Vagina (tissue), 2 donors: Measurements from ENCODE around the gene ZNF440. TPM values are rescaled to one million over a fixed set of nuclear protein-coding genes. Genes with fewer than 3 reads are reported as not detected.
"Not testable (repeated sequence)": the region's sequence is repeated elsewhere in the genome, so short reads cannot be mapped to it uniquely, and the experiment has no call there.

Experiments
- DNase-seq, 2 donors: peaks; one replicate each; pipeline ENCODE4 v3.0.0-alpha.2; 2017; ENCODE audit errors: extremely low spot score in 2 of 2
- H3K27ac ChIP-seq: fragments of 200-600 bp; sonication (generic); one replicate; pipeline ENCODE4 v1.5.1; 2019
- H3K27me3 ChIP-seq: fragments of 200-600 bp; sonication (generic); one replicate; pipeline ENCODE4 v1.5.1; 2019
- H3K36me3 ChIP-seq, 2 donors: fragments of 200-600 bp; sonication (generic); one replicate each; pipeline ENCODE4 v1.5.1; 2017 to 2019
- H3K4me1 ChIP-seq: fragments of 200-600 bp; sonication (generic); one replicate; pipeline ENCODE4 v1.5.1; 2019
- H3K4me3 ChIP-seq, 2 donors: fragments of 200-600 bp; sonication (generic); 1 replicate in 1 of 2; 2 replicates in 1 of 2; pipeline ENCODE4 v1.5.1; 2016 to 2019
- H3K9me3 ChIP-seq: fragments of 200-600 bp; sonication (generic); one replicate; pipeline ENCODE4 v1.5.1; 2019
- POLR2A ChIP-seq, 2 donors: fragments of 450-650 bp; IDR thresholded peaks; one replicate each; pipeline ENCODE4 v1.6.1; 2017; ENCODE audit warnings: antibody characterized with exemption in 2 of 2, mild to moderate bottlenecking in 2 of 2, moderate library complexity in 2 of 2
- POLR2AphosphoS5 ChIP-seq, 2 donors: sonication (generic); formaldehyde crosslinking; IDR thresholded peaks; one replicate each; pipeline ENCODE4 v1.9.0; 2017; ENCODE audit warnings: antibody characterized with exemption in 2 of 2, mild to moderate bottlenecking in 2 of 2, low read depth in 1 of 2; ENCODE audit not compliant: insufficient read depth in 1 of 2
- intact Hi-C: fragments of 100-400 bp; cut with DNase I; formaldehyde crosslinking; loops from one replicate; pipeline ENCODE4 v1.15.1; 2023
- total RNA-seq: library from RNA; depleted of rRNA; stranded (reverse); fragments of >200 nt; gene quantifications from one replicate; pipeline ENCODE4 v1.2.3, GENCODE V29; 2016
- TF ChIP-seq, protein P1 (sequence below), 3 experiments: fragments of 450-650 bp in 2 of 3; fragments of 200-600 bp in 1 of 3; sonication (generic) in 1 of 3; IDR thresholded peaks; one replicate each; pipeline ENCODE4 v1.5.1; 2017 to 2019; ENCODE audit warnings: antibody characterized with exemption in 3 of 3, mild to moderate bottlenecking in 2 of 3, moderate library complexity in 2 of 3

ZNF440 gene
- total RNA-seq, 1 donor from 2014 or later, result 21.4 TPM

DNA sequence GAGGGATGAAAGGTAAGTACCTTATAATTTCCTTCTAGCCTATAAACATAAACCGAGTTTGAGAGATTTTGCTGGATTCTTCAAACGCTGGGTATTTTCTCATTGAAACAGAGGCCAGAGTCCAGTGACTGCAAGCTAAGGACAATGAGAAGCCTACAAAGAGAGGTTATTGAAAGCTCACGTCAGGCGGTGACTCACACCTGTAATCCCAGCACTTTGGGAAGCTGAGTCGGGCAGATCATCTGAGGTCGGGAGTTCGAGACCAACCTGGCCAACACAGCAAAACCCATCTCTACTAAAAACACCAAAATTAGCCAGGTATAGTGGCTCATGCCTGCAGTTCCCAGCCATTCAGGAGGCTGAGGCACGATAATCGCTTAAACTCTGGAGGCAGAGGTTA, 58.6 kb downstream of the ZNF440 start:
- no peak overlapping the region for H3K27ac ChIP-seq
- intact Hi-C loops, result no loop called here
- TF ChIP-seq POLR2AphosphoS5 (IDR thresholded peaks at IDR 0.05; ENCODE audit: insufficient read depth in 1 of 2, low read depth in 1 of 2) (no peak), POLR2A (IDR thresholded peaks at IDR 0.05) (no peak)
- TF ChIP-seq, protein P1, sequence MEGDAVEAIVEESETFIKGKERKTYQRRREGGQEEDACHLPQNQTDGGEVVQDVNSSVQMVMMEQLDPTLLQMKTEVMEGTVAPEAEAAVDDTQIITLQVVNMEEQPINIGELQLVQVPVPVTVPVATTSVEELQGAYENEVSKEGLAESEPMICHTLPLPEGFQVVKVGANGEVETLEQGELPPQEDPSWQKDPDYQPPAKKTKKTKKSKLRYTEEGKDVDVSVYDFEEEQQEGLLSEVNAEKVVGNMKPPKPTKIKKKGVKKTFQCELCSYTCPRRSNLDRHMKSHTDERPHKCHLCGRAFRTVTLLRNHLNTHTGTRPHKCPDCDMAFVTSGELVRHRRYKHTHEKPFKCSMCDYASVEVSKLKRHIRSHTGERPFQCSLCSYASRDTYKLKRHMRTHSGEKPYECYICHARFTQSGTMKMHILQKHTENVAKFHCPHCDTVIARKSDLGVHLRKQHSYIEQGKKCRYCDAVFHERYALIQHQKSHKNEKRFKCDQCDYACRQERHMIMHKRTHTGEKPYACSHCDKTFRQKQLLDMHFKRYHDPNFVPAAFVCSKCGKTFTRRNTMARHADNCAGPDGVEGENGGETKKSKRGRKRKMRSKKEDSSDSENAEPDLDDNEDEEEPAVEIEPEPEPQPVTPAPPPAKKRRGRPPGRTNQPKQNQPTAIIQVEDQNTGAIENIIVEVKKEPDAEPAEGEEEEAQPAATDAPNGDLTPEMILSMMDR (IDR thresholded peaks at IDR 0.05), result no peak
- H3K36me3 ChIP-seq, result peaks cover under 1 to 17% of the 10 kb centered on the region in 2 donors
- no peak for DNase-seq
- no peak overlapping the region for H3K4me3 ChIP-seq
- H3K27me3 ChIP-seq, result no peaks in the 10 kb centered on the region
- H3K4me1 ChIP-seq, result no peaks in the 10 kb centered on the region
- peaks cover 32% of the 10 kb centered on the region for H3K9me3 ChIP-seq

DNA sequence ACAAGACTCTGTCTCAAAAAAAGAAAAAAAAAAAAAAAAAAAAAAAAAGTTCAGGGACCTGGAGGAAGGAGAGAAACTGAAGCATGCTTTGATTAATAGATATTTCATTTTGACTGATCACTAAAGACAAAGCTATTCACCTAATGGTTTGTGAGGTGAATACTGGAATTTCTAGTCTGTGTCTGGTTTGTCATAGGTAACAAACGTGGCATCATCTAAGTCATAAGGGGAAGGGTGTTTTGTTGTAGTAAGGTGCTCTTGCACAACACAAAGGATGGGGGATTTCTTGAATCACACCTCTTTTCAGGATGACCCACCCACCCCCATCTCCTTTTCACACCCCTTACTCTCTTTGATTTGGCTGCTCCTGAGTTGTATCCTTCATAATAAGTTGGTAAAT, 59.7 kb downstream of the ZNF440 start:
- Histone ChIP-seq H3K27me3 (no peaks in the 10 kb centered on the region), H3K4me1 (no peaks in the 10 kb centered on the region), H3K9me3 (peaks cover 21% of the 10 kb centered on the region), H3K4me3 (no peak overlapping the region), H3K36me3 (peaks cover 0 to 5% of the 10 kb centered on the region in 2 donors), H3K27ac (no peak overlapping the region)
- TF ChIP-seq POLR2A (IDR thresholded peaks at IDR 0.05), result no peak
- TF ChIP-seq, protein P1 (IDR thresholded peaks at IDR 0.05), result no peak
- TF ChIP-seq POLR2AphosphoS5 (IDR thresholded peaks at IDR 0.05; ENCODE audit: insufficient read depth in 1 of 2, low read depth in 1 of 2), result no peak
- DNase-seq, result no peak
- intact Hi-C loops, result no loop called here

DNA sequence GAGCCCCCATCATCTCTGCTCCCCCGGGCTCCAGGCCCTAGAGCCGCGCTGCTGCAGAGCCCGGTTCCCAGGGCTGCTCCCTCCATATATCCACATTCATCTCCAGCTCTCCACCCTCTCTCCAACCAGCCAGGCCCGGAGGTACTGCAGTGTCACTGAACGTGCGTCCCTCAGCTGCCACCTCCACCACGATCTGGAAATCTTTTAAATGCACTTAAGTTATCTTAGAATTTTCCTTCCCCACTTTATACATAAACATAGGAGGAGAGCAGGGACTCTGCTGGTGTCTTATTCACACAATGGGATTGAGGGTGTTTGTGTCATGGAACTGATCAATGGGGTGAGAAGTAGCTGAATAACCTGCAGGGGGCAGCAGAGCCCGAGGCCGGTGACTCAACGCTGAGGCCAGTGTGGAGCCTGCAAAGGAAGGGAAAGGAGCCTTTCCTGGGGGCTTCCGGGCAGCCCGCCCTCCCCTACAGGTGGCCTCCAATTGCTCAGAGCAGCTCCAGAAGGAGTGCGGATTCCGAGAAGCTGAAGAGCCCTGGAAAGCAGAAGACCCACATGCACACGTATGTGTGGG, 65.7 kb downstream of the ZNF440 start:
- H3K4me1 ChIP-seq, H3K36me3 ChIP-seq, H3K27me3 ChIP-seq, H3K9me3 ChIP-seq, DNase-seq, H3K4me3 ChIP-seq, intact Hi-C loops, H3K27ac ChIP-seq: not testable (repeated sequence)
- TF ChIP-seq, protein P1 (IDR thresholded peaks at IDR 0.05), result peak in 1 of 3 experiments; percentile 13

DNA sequence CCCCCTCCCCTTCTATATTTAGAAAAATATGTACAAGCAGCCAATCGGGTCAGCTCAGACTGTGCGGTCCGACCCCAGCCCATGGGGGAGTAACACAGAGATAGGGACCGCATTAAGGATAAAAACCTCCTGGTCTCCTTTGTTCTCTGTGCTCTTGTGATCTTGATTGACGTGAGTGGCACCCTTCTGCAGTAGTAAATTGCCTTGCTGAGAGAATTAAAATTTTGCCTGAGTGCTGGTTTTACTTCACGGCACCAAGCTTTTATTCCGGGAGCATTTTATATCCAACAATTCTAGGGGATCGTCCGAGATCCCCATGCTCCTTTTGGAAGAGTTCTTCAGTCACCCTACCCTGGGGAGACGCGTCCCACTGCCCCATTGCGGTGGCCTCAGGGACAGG, 66.5 kb downstream of the ZNF440 start:
- no peak overlapping the region for H3K4me3 ChIP-seq
- DNase-seq, result no peak
- H3K27me3 ChIP-seq, result no peaks in the 10 kb centered on the region
- H3K4me1 ChIP-seq, result no peaks in the 10 kb centered on the region
- TF ChIP-seq, protein P1 (IDR thresholded peaks at IDR 0.05), result no peak
- TF ChIP-seq POLR2AphosphoS5 (IDR thresholded peaks at IDR 0.05; ENCODE audit: insufficient read depth in 1 of 2, low read depth in 1 of 2), result no peak
- no peak for TF ChIP-seq POLR2A (IDR thresholded peaks at IDR 0.05)
- intact Hi-C loops, result no loop called here
- H3K36me3 ChIP-seq, result no peaks in the 10 kb centered on the region
- no peak overlapping the region for H3K27ac ChIP-seq
- H3K9me3 ChIP-seq, result no peaks in the 10 kb centered on the region

DNA sequence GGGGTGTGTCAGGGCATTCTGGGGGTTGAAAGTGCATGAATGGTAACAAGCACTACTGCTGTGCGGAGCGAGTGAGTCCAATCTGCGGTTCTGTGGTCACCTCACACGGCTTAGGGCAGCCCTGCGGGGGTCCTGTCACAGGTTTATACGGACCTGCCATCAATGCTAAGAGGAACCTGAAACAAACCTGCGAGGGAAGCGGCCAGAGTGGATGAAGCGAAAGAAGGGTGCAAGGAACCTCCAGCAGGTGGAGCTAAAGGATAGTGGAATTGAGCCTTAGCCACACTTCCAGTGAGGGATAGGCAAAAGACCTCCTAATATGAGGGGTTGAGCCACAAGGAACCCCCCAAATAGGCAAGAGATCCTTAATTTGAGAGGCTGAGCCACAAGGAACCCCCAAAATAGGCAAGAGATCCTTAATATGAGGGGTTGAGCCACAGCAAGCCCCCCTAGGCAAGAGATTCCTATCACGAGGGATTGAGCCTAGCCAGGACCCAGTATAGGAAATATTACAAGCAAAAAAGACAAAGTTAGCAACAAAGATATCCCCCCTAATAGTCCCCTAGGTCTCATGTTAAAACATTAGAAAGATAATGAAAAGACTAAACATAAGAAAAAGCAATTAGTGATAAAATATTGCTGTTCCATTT, 67.2 kb downstream of the ZNF440 start:
- intact Hi-C loops, result no loop called here
- Histone ChIP-seq H3K27ac (no peak overlapping the region), H3K4me3 (no peak overlapping the region), H3K9me3 (no peaks in the 10 kb centered on the region), H3K36me3 (no peaks in the 10 kb centered on the region), H3K27me3 (no peaks in the 10 kb centered on the region), H3K4me1 (no peaks in the 10 kb centered on the region)
- no peak for DNase-seq
- no peak for TF ChIP-seq POLR2AphosphoS5 (IDR thresholded peaks at IDR 0.05; ENCODE audit: insufficient read depth in 1 of 2, low read depth in 1 of 2)
- TF ChIP-seq, protein P1 (IDR thresholded peaks at IDR 0.05), result peak in 2 of 3 experiments; percentile 62 to 69
